Measurements from ENCODE around the gene HYAL1.

The HYAL1 gene

DNA sequence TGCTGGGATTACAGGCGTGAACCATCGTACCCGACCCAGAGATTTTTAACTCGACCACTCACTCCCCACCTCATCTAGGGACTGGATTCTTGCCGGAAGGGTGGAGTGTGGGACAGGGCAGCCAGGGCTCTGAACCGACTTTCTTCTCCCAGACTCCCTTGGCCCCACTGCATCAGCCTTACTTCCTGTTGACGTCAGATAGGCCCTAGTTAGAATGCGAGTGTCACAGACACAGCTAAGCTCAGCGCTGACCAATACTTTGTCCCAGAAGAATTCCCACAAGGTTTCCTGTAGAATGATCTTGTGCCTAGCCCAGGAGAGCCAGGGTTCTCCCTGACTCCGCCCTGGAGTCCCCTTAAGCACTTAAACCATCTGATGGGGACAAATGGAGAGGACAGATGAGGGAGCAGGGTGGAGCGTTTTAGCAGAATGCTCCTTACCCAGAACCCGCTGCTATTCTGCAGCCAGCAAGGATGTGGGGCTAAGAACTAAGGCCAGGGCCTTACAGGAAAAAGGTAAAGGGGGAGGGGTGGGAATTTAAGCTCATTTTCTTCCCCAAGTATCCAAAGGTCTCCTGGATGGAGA is 30.5 kb upstream of the HYAL1 start:
- DNase-seq, result no peak

- DNase-seq, result no peak
These were observed 28.1 kb upstream of the HYAL1 start for GRCh38 chr3:50331364-50331907.

DNA sequence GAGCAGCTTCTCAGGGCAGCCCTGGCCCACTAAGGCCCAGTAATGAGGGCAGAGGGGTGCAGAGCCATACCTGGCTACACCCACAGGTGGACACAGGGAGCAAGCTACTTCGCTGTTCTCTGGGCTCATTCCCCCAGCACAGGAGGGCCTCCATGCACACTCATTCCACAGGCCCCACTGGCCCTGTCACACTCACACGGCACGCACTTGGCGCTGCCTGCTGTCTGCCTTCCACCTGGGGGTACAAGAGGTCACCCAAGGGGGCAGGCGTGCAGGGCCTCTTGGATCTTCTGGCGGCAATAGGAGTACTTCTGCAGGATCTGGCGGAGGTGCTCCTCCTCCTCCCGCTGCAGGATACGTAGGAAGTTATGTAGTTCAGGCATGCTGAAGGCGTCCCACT is 27.0 kb upstream of the HYAL1 start:
- DNase-seq, result no peak

DNA sequence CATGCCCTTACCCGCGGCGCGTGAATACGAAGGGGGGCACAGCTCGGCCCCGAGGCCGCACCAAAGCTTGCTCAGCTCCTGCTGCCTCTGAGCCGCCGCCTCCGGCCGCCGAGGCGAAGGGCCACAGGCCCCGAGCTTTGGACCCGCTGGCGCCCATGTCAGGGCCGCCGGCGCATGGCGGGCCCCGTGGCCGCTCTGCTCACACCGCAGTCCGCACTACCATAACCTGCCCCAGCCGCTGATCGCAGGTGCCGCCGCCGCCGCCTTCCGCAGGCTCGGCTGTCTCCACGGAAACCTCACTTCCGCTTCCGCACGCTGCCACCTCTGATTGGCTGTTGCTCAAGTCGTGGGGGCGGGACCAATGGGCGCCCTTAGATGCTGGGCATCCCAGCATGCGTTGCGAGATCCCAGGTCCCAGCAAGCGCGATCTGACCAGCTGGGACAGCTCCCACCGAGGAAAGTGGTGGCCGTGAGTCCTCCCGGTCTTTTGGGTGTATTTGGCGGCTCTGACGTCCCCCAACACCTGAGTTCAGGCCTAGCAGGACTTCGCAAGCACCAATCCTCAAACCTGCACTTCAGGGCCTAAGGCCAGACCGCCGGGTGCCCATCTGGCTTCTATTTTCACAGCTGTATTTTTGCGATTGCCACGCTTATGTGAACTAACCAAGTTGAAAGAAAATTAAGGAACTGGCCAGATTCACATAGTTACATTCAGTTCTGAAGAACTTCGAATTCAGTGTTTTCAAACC is 24.7 kb upstream of the HYAL1 start, which contains the start of gene TUSC2:
TUSC2 (minus strand) TSS at position 281 of the 749 bp plus-strand sequence; CDS start at position 157, 124 bp downstream.
- peak; percentile 90 for DNase-seq

- DNase-seq, result no peak
These were observed 23.8 kb upstream of the HYAL1 start for GRCh38 chr3:50327129-50327528.

- DNase-seq, result no peak
These were observed 22.8 kb upstream of the HYAL1 start for GRCh38 chr3:50326182-50326541.

DNA sequence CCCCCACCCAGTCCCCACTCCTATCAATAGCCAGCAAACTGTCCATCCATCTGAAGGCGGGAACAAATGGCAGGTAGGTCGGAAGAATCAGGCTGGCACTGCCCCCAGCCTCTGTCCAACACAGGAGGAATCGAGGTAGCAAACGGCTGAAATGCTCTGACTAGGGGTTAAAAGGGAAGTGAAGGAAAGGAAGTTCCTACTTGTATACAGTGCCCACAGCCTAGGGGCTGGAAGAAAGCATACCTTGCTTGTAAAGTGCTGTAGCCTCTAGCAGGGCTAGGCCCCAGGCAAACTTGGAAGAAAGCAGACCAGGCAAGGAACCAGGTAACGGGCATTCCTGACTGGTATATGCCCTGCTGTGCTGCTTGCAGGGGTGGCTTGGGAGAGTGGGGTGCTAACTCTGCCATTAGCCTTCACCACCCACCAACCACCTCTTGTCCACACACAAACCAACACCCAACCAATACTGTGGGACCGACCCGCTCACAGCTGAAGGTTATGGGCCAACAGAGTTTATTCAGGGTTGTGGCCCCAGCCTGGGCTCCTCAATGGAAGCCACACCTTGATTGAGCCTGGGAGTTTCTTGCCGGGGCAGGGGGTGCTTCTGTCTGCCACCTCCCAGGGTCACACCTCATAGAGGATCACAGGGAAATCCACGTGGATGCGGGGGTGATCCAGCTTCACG is 22.3 kb upstream of the HYAL1 start:
- no peak for DNase-seq

DNA sequence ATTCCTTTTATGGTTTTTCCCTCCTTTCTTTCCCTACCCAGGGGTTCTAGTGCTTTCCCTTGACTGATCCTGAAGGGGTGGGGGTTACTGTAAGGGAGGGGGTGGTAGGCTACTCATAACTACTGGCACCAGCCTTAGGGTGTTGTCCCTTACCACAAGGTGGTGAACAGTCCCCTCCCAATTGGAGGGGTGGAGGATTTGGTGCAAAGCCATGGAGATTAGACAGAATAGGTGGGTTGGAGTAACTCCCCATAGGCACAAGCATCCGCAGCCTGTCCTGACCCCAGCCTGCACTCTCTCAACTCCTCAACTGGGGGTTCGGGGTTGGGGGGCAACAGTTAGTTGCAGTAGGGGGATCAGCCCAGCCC is 21.7 kb upstream of the HYAL1 start:
- DNase-seq, result no peak

DNA sequence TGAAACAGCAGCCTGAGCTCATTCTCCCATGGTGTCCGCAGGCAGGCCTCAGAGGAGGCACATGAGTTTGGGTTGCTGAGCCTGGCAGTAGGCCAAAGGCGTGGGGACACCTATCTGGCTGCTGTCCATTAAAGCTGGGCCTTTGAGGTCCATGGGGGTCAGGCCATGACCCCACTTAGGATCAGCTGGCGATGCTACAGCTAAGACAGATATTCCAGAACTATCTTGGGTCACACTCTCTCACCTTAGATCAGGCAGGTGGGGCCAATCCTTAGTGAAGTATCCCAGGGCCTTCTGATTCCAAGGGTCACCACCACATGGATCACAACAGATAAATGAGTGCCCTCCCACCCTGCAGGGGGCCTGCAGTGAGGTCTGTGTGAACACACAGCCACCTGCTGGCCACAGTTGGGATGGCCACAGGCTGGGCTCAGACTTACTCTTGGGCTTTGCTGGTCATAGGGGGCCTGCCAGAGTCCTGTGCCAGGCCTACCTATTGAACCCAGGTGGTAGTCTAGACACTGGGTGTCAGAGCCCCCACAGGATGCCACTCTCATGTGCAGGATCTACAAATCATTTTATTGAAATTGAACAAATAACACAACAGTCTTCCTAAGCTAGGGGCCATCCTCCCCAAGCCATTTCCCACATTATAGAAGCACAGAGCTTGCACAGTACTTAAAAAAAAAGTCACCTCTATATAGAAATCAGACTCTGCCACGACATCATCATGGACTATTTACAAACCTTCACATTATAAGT is 21.2 kb upstream of the HYAL1 start:
- peak; percentile 32 for DNase-seq

- DNase-seq, result no peak
These were observed 20.3 kb upstream of the HYAL1 start for GRCh38 chr3:50323614-50324199.

DNA sequence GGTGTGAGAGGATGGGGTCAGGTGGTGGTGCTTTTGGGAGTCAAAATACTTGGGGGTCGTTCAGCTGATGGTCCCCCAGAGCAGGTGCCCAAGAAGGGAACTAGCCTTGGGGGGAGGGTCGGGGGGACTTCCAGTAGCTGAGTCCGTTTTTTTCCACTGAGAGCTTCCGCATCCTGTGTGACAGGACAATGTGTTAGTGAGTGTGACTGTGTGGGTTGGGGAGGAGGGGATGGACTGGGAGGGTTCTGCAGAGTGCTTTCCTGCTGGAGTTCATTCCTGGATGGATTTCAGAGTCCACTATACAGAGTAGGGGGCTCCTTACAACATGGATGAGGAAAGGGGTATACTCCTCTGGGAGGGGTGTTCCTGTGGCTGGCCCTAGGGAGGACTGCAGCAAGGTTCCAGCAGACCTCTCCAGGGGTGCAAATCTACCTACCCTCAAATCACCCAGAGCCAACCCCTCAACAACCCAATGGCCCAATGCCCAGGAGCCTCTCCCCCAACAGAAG is 19.8 kb upstream of the HYAL1 start:
- no peak for DNase-seq

- no peak for DNase-seq
These were observed 19.2 kb upstream of the HYAL1 start, which contains the start of gene HYAL2 for GRCh38 chr3:50322386-50323091. TSS of gene HYAL2 (minus strand) at chr3:50322745. CDS start at chr3:50320489, 2,256 bp downstream.

DNA sequence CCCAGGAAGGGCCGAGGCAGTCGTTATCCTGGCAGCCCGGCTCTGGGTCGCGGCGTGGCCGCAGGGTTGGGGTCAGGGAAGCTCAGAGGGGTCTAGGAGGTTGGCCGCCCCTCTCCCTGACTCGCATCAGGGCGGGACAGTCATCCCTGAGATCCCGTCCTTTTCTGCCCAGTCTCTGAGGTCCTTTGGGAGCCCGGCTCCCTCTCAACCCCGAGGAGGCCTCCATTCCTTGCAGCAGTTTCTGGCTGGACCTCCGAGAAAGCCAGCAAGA is 18.7 kb upstream of the HYAL1 start:
- no peak for DNase-seq

GRCh38 chr3:50321336-50322114 is 18.2 kb upstream of the HYAL1 start:
- DNase-seq, result peak; percentile 60

GRCh38 chr3:50320853-50321335 is 17.5 kb upstream of the HYAL1 start:
- DNase-seq, result no peak

DNA sequence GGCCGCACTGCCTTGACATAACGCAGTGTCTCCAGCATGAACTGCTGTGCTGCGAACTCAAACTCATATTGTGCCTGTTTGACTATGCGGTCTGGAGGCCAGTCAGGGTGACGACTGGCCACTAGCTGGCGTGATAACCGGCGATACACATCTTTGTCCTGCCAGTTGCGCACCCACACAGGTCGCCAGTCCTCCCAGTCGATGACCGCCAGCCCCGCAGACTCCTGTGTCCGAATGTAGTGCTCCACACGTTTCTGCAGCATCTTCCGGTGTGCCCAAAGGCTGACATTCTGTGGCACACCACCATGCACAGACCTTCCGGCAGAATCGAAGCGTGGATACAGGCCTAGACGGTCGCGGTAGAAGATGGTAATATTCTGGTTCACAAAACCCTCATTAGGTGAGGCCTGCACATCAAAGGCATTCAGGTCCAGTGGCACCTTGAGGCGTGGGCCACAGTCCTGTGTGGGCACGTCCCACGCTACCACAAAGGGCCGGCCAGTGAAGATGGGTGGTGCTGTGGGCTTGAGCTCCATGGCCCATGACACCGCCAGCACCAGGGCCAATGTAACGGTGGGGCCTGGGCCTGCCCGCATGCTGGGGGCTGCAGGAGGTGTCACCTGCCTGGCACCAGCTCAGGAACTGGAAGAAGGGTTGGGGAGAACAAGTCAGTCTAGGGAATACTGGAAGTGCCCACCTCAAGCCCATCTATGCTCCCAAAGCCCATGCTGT is 16.7 kb upstream of the HYAL1 start:
- no peak for DNase-seq

DNA sequence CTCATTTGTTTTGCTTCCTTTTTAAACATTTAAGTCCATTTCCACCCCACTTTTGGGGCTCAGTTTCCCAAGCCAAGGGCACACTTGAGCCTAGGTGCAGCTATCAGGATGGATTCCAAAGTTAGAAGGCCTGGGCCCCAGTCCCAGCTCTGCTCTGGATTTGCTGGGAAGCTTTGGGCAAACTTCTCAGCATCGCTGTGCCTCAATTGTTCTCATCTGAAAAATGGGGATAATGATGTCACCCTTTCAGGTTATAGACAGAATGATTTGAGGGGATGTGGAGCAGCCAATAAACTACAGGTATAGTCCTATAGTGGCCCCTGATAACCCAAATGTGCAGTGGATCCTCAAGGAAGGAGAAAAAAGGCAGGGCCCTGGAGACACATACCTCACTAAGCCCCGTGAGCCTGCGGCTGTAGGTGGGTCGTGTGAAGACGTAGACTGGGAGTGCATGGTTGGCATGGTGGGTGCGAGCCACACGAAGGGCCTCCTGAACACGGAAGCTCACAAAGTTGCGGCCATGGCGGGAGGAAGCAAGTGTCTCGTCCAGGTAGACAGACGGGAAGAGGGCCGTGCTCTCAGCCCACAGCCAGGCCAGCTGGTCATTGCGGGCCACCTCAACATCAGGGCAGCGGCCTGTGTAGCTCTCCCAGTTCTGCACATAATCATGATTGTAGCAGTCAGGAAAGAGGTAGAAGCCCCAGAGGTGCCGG is 16.0 kb upstream of the HYAL1 start:
- no peak for DNase-seq

GRCh38 chr3:50318615-50319014 is 15.2 kb upstream of the HYAL1 start:
- DNase-seq, result no peak

DNA sequence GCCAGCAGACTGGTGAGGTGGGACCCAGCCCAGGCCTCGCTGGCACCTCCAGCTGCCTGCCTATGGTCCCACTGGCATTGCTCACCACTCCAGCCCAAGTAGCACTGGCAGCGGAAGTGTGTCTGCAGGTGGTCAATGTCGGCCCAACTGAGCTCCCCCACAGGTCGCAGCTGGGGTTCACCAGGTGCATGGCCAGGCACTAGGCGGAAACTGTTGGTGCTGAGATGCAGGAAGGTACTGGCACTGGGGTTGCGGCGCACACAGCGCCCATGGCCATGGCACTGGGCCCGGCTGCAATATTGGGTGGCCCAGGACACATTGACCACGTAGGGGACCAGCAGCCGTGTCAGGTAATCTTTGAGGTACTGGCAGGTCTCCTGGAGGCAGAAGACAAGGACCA is 14.8 kb upstream of the HYAL1 start:
- no peak for DNase-seq

DNA sequence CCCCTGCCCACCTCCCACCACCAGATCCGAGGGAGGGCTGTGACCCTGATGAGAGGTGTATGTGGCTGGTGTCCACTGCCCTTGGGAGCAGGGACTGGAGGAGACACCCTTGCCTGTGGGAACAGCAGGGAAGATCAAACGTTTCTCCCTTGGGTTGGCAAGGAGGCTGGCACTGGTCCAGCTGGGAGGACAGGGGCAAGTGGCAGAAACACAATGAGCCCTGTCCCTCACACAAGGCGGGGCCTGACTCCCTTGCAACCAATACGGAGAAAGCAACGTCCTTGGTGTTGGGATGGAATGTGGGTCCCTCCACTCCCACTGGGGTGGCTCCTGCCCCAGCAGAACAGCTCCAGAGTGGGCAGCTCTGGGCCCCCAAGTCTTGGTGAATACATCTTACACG is 13.9 kb upstream of the HYAL1 start:
- no peak for DNase-seq
